HepG2 (cell line): ENCODE data around the gene ADAMTSL4. TPM values are rescaled to one million over a fixed set of nuclear protein-coding genes. Genes with fewer than 3 reads are reported as not detected.

Experiments used
- ISL2 ChIP-seq: sonication (generic); formaldehyde crosslinking; IDR thresholded peaks from 2 replicates; pipeline ENCODE4 v1.5.0; 2020; ENCODE audit warnings: missing genetic modification reagents
- KMT2B ChIP-seq: IDR thresholded peaks from 2 replicates; pipeline ENCODE4 v1.6.1; 2016; ENCODE audit warnings: missing genetic modification reagents, missing compliant biosample characterization
- NFIB ChIP-seq: sonication (generic); formaldehyde crosslinking; IDR thresholded peaks from 2 replicates; pipeline ENCODE4 v1.9.0; 2021; ENCODE audit warnings: missing genetic modification reagents, mild to moderate bottlenecking, borderline replicate concordance
- NONO ChIP-seq, 2 experiments: fragments of 450-650 bp in 1 of 2; sonication (generic) in 1 of 2; formaldehyde crosslinking in 1 of 2; IDR thresholded peaks in 1 of 2; conservative IDR thresholded peaks in 1 of 2; 2 replicates each; pipeline versions ENCODE4 v1.6.1 to v1.8.0; 2017 to 2022; ENCODE audit warnings: mild to moderate bottlenecking in 1 of 2, missing genetic modification reagents in 1 of 2, moderate library complexity in 1 of 2
- POLR2A ChIP-seq, 2 experiments: IDR thresholded peaks; 2 replicates each; pipeline ENCODE4 v1.6.1; 2011; ENCODE audit warnings: low read depth in 2 of 2, low read length in 2 of 2, mild to moderate bottlenecking in 1 of 2, moderate library complexity in 1 of 2; ENCODE audit not compliant: insufficient read depth in 1 of 2
- RBFOX2 ChIP-seq: fragments of 200-400 bp; formaldehyde crosslinking; IDR thresholded peaks from 2 replicates; pipeline ENCODE4 v1.6.1; 2017; ENCODE audit warnings: low read depth, mild to moderate bottlenecking, low read length
- RXRA ChIP-seq: sonication (generic); formaldehyde crosslinking; IDR thresholded peaks from 2 replicates; pipeline ENCODE4 v1.5.1; 2020; ENCODE audit warnings: missing genetic modification reagents
- SAP130 ChIP-seq: IDR thresholded peaks from 2 replicates; pipeline ENCODE4 v1.6.1; 2016; ENCODE audit warnings: low read depth
- SMYD3 ChIP-seq: sonication (generic); formaldehyde crosslinking; IDR thresholded peaks from 2 replicates; pipeline ENCODE4 v1.8.1; 2023; ENCODE audit warnings: mild to moderate bottlenecking, missing genetic modification reagents
- ZBTB40 ChIP-seq, 2 experiments: fragments of 450-650 bp in 1 of 2; sonication (generic) in 1 of 2; formaldehyde crosslinking in 1 of 2; IDR thresholded peaks; 2 replicates each; pipeline versions ENCODE4 v1.6.1 to v1.8.0; 2016 to 2022; ENCODE audit warnings: antibody characterized with exemption in 1 of 2, mild to moderate bottlenecking in 1 of 2, missing genetic modification reagents in 1 of 2
- ZBTB44 ChIP-seq: sonication (generic); formaldehyde crosslinking; IDR thresholded peaks from 2 replicates; pipeline ENCODE4 v1.4.0; 2020; ENCODE audit warnings: missing genetic modification reagents
- ZFP41 ChIP-seq: sonication (generic); formaldehyde crosslinking; IDR thresholded peaks from 2 replicates; pipeline ENCODE4 v1.4.0; 2020; ENCODE audit warnings: mild to moderate bottlenecking, missing genetic modification reagents, borderline replicate concordance
- ZNF275 ChIP-seq: sonication (generic); formaldehyde crosslinking; IDR thresholded peaks from 2 replicates; pipeline ENCODE4 v1.8.0; 2022; ENCODE audit warnings: missing genetic modification reagents, mild to moderate bottlenecking, inconsistent platforms, borderline replicate concordance
- ZNF639 ChIP-seq: conservative IDR thresholded peaks from 2 replicates; pipeline ENCODE4 v1.6.1; 2018; ENCODE audit warnings: missing genetic modification reagents
- ZNF761 ChIP-seq: sonication (generic); formaldehyde crosslinking; conservative IDR thresholded peaks from 2 replicates; pipeline ENCODE4 v1.4.0; 2020; ENCODE audit warnings: mild to moderate bottlenecking, missing genetic modification reagents
- polyA plus RNA-seq, 8 experiments: library from polyadenylated mRNA; depleted of rRNA in 3 of 8; stranded (reverse) in 7 of 8; unstranded in 1 of 8; fragments of >200 nt; fragmentation: Illumina TruSeq in 4 of 8; extraction: Trizol in 4 of 8; gene quantifications; 2 replicates each; pipeline versions ENCODE4 v1.2.1 to v1.2.3, GENCODE V29; 2011 to 2016; ENCODE audit warnings: low read depth in 4 of 8, missing spikeins in 1 of 8, mixed read lengths in 1 of 8; ENCODE audit not compliant: insufficient read depth in 1 of 8
- total RNA-seq, 5 experiments: library from RNA; depleted of rRNA; stranded (reverse); fragments of >200 nt; fragmentation: Illumina TruSeq; extraction: Trizol; gene quantifications; 2 replicates each; pipeline ENCODE4 v1.2.3, GENCODE V29; 2016; ENCODE audit warnings: low read depth in 1 of 5

ADAMTSL4 gene
- total and polyA plus RNA-seq, 2 of the 13 experiments (the other 11 are each of a cell fraction or from before 2014, with no cell fraction given) = 3.9 to 16.4 TPM

GRCh38 chr1:150561254-150561973, 12.2 kb downstream of the ADAMTSL4 start (continued):
- no peak for TF ChIP-seq ZBTB40 (IDR thresholded peaks at IDR 0.05)
- no peak for TF ChIP-seq ZBTB40 (CRISPR knock-in tag; IDR thresholded peaks at IDR 0.05)
- no peak for TF ChIP-seq NFIB (CRISPR knock-in tag)
- 0 out of 2 replicates have a peak, but pooled peaks have one; percentile 47 for TF ChIP-seq ZFP41 (CRISPR knock-in tag)
- TF ChIP-seq ZBTB44 (CRISPR knock-in tag) = no peak
- TF ChIP-seq SAP130 (CRISPR knock-in tag) = peak; percentile 67
- 0 out of 2 replicates have a peak, but pooled peaks have one; percentile 8 for TF ChIP-seq ZNF639 (CRISPR knock-in tag)
- TF ChIP-seq POLR2A (IDR thresholded peaks at IDR 0.05; ENCODE audit: insufficient read depth in 1 of 2, low read depth in 2 of 2, low read length in 2 of 2) = peak in 1 of 2 experiments; percentile 74; a peak in 3 of 4 replicates
- TF ChIP-seq NONO (IDR thresholded peaks at IDR 0.05) = no peak
- peak; percentile 34; the same call in 1 of the 2 replicates for TF ChIP-seq NONO (CRISPR knock-in tag; conservative IDR thresholded peaks at IDR 0.05)
- TF ChIP-seq RBFOX2 = peak; percentile 87
- no peak for TF ChIP-seq SMYD3 (CRISPR knock-in tag)
- TF ChIP-seq ZNF275 = peak; percentile 51; the same call in 1 of the 2 replicates
- 0 out of 2 replicates have a peak, but pooled peaks have one; percentile 61 for TF ChIP-seq ISL2 (CRISPR knock-in tag)
- no peak for TF ChIP-seq KMT2B (CRISPR knock-in tag)
- TF ChIP-seq RXRA (CRISPR knock-in tag) = no peak
- TF ChIP-seq ZNF761 (CRISPR knock-in tag) = no peak
